Thoracic aorta (tissue), 2 donors: ENCODE results near the gene LRRFIP1. TPM values are rescaled to one million over a fixed set of nuclear protein-coding genes. Genes with fewer than 3 reads are reported as not detected.
"Not testable (repeated sequence)": the region's sequence is repeated elsewhere in the genome, so short reads cannot be mapped to it uniquely, and the experiment has no call there.

ENCODE experiments used
- ATAC-seq: fragments of 150-250 bp; one replicate; pipeline ENCODE4 v1.8.0; 2017; ENCODE audit warnings: low read depth; ENCODE audit not compliant: insufficient number of reproducible peaks, low FRiP score
- DNase-seq: peaks from one replicate; pipeline ENCODE4 v3.0.0-alpha.2; 2020; ENCODE audit warnings: low spot score
- H3K27ac ChIP-seq, 2 donors: fragments of 200-600 bp; sonication (generic); 1 replicate in 1 of 2; 2 replicates in 1 of 2; pipeline ENCODE4 v1.5.1; 2016; ENCODE audit warnings: mild to moderate bottlenecking in 2 of 2, moderate library complexity in 2 of 2
- H3K27me3 ChIP-seq: fragments of 200-600 bp; sonication (generic); replicated peaks from 2 replicates; pipeline ENCODE4 v1.6.0; 2016; ENCODE audit warnings: mild to moderate bottlenecking; ENCODE audit not compliant: insufficient read depth
- H3K36me3 ChIP-seq: fragments of 200-600 bp; sonication (generic); one replicate; pipeline ENCODE4 v1.5.1; 2016
- H3K4me1 ChIP-seq, 2 donors: fragments of 200-600 bp; sonication (generic); 1 replicate in 1 of 2; 2 replicates in 1 of 2; pipeline versions ENCODE4 v1.5.1 to v1.6.0; 2016; ENCODE audit warnings: low read depth in 2 of 2, mild to moderate bottlenecking in 1 of 2; ENCODE audit not compliant: control insufficient read depth in 1 of 2
- H3K4me3 ChIP-seq: fragments of 200-600 bp; sonication (generic); 2 replicates; pipeline ENCODE4 v1.5.1; 2016; ENCODE audit warnings: mild to moderate bottlenecking
- H3K9me3 ChIP-seq: fragments of 200-600 bp; sonication (generic); 2 replicates; pipeline ENCODE4 v1.5.1; 2016
- CTCF ChIP-seq: fragments of 200-600 bp; sonication (generic); IDR thresholded peaks from one replicate; pipeline ENCODE4 v1.5.1; 2019; ENCODE audit warnings: antibody characterized with exemption
- total RNA-seq, 2 donors: library from RNA; depleted of rRNA; stranded (reverse); fragments of >200 nt; gene quantifications; one replicate each; pipeline versions ENCODE4 v1.1.0 to v1.2.3, GENCODE V29; 2016

The LRRFIP1 gene
- total RNA-seq, 2 donors from 2014 or later = 196 to 244 TPM

- no peak overlapping the region for H3K27ac ChIP-seq
- no peak for TF ChIP-seq CTCF
- ATAC-seq (no peak), DNase-seq (no peak)
- H3K4me1 ChIP-seq = peaks cover 4% of the 10 kb centered on the region in 2 donors
- H3K9me3 ChIP-seq = no peaks in the 10 kb centered on the region
- H3K36me3 ChIP-seq = peaks cover 50% of the 10 kb centered on the region
- H3K27me3 ChIP-seq = no peaks in the 10 kb centered on the region
- H3K4me3 ChIP-seq = no peak overlapping the region
These were observed 122.6 kb downstream of the LRRFIP1 start for GRCh38 chr2:237749961-237750360.

GRCh38 chr2:237750441-237750840, 123.1 kb downstream of the LRRFIP1 start:
- not testable (repeated sequence) for H3K4me3 ChIP-seq, H3K9me3 ChIP-seq, H3K27me3 ChIP-seq, H3K4me1 ChIP-seq, ATAC-seq, H3K27ac ChIP-seq, DNase-seq
- H3K36me3 ChIP-seq = peaks cover 55% of the 10 kb centered on the region

- Histone ChIP-seq H3K4me3 (no peak overlapping the region), H3K27me3 (no peaks in the 10 kb centered on the region), H3K4me1 (no peaks in the 10 kb centered on the region), H3K36me3 (peaks cover 75% of the 10 kb centered on the region), H3K27ac (no peak overlapping the region), H3K9me3 (no peaks in the 10 kb centered on the region)
- TF ChIP-seq CTCF = no peak
- ATAC-seq (no peak), DNase-seq (no peak)
These were observed 125.4 kb downstream of the LRRFIP1 start for GRCh38 chr2:237752761-237753165.

- H3K27me3 ChIP-seq = no peaks in the 10 kb centered on the region
- no peak for DNase-seq
- no peaks in the 10 kb centered on the region for H3K9me3 ChIP-seq
- H3K4me3 ChIP-seq = no peak overlapping the region
- peaks cover 82% of the 10 kb centered on the region for H3K36me3 ChIP-seq
- ATAC-seq = no peak
- H3K4me1 ChIP-seq = no peaks in the 10 kb centered on the region
- no peak for TF ChIP-seq CTCF
- no peak overlapping the region for H3K27ac ChIP-seq
These were observed 126.8 kb downstream of the LRRFIP1 start for GRCh38 chr2:237754182-237754581.

- TF ChIP-seq CTCF = no peak
- Histone ChIP-seq H3K36me3 (peaks cover 82% of the 10 kb centered on the region), H3K9me3 (no peaks in the 10 kb centered on the region), H3K4me1 (no peaks in the 10 kb centered on the region), H3K4me3 (no peak overlapping the region), H3K27me3 (no peaks in the 10 kb centered on the region), H3K27ac (no peak overlapping the region)
- DNase-seq = no peak
- no peak for ATAC-seq
These were observed 127.3 kb downstream of the LRRFIP1 start for GRCh38 chr2:237754626-237755248.

- no peaks in the 10 kb centered on the region for H3K4me1 ChIP-seq
- H3K9me3 ChIP-seq = no peaks in the 10 kb centered on the region
- no peaks in the 10 kb centered on the region for H3K27me3 ChIP-seq
- H3K4me3 ChIP-seq = no peak overlapping the region
- TF ChIP-seq CTCF = no peak
- DNase-seq (no peak), ATAC-seq (no peak)
- no peak overlapping the region for H3K27ac ChIP-seq
- peaks cover 85% of the 10 kb centered on the region for H3K36me3 ChIP-seq
These were observed 130.2 kb downstream of the LRRFIP1 start for GRCh38 chr2:237757616-237758015.
